Mesenchymal stem cell (in vitro differentiated cells and primary cell): ENCODE measurements around the gene LLCFC1.

Experiments used
- DNase-seq: peaks from one replicate; pipeline ENCODE4 v3.0.0-alpha.2; 2013
- H2AFZ ChIP-seq: one replicate; pipeline ENCODE4 v1.6.1; 2013; ENCODE audit warnings: low read depth, mild to moderate bottlenecking, control low read depth, inconsistent platforms, low read length, moderate library complexity
- H2AK5ac ChIP-seq: 2 replicates; pipeline ENCODE4 v1.6.1; 2013; ENCODE audit warnings: low read length, moderate library complexity, mild to moderate bottlenecking, inconsistent platforms; ENCODE audit not compliant: severe bottlenecking
- H2BK120ac ChIP-seq: one replicate; pipeline ENCODE4 v1.6.1; 2013; ENCODE audit warnings: low read depth, mild to moderate bottlenecking, inconsistent platforms, low read length, moderate library complexity
- H2BK12ac ChIP-seq, 2 experiments: one replicate each; pipeline ENCODE4 v1.6.1; 2013; ENCODE audit warnings: inconsistent platforms in 2 of 2, low read length in 2 of 2, mild to moderate bottlenecking in 2 of 2, moderate library complexity in 2 of 2, control low read depth in 1 of 2
- H2BK15ac ChIP-seq: one replicate; pipeline ENCODE4 v1.6.1; 2013; ENCODE audit warnings: mild to moderate bottlenecking, low read depth, inconsistent platforms; ENCODE audit not compliant: poor library complexity, severe bottlenecking
- H2BK5ac ChIP-seq: 2 replicates; pipeline ENCODE4 v1.6.1; 2013; ENCODE audit warnings: low read depth, mild to moderate bottlenecking, low read length, control low read depth, inconsistent platforms; ENCODE audit not compliant: poor library complexity, severe bottlenecking
- H3K14ac ChIP-seq, 2 experiments: one replicate each; pipeline ENCODE4 v1.6.1; 2013; ENCODE audit warnings: inconsistent platforms in 2 of 2, low read length in 2 of 2, control low read depth in 1 of 2, mild to moderate bottlenecking in 1 of 2, moderate library complexity in 1 of 2
- H3K18ac ChIP-seq, 2 experiments: one replicate each; pipeline ENCODE4 v1.6.1; 2013; ENCODE audit warnings: inconsistent platforms in 2 of 2, low read length in 2 of 2, control low read depth in 1 of 2, low read depth in 1 of 2, mild to moderate bottlenecking in 1 of 2
- H3K23ac ChIP-seq, 2 experiments: one replicate each; pipeline ENCODE4 v1.6.1; 2013; ENCODE audit warnings: inconsistent platforms in 2 of 2, low read length in 2 of 2, mild to moderate bottlenecking in 2 of 2, moderate library complexity in 2 of 2, control low read depth in 1 of 2
- H3K27ac ChIP-seq: 2 replicates; pipeline ENCODE4 v1.5.1; 2013; ENCODE audit warnings: mild to moderate bottlenecking, moderate library complexity, low read length, control low read depth, inconsistent platforms; ENCODE audit not compliant: poor library complexity, severe bottlenecking
- H3K27me3 ChIP-seq, 2 experiments: 2 replicates each; pipeline versions ENCODE4 v1.6.1 to v1.7.0; 2013; ENCODE audit warnings: low read length in 2 of 2, mild to moderate bottlenecking in 2 of 2, moderate library complexity in 2 of 2, control low read depth in 1 of 2, inconsistent platforms in 1 of 2; ENCODE audit not compliant: control insufficient read depth in 1 of 2, insufficient read depth in 1 of 2
- H3K36me3 ChIP-seq, 2 experiments: 2 replicates each; pipeline versions ENCODE4 v1.6.1 to v1.7.0; 2013; ENCODE audit warnings: low read length in 2 of 2, control low read depth in 1 of 2, inconsistent platforms in 1 of 2, low read depth in 1 of 2, mild to moderate bottlenecking in 1 of 2; ENCODE audit not compliant: insufficient read depth in 2 of 2, control insufficient read depth in 1 of 2
- H3K4ac ChIP-seq, 2 experiments: one replicate each; pipeline ENCODE4 v1.6.1; 2013; ENCODE audit warnings: inconsistent platforms in 2 of 2, low read length in 2 of 2, mild to moderate bottlenecking in 2 of 2, moderate library complexity in 2 of 2, control low read depth in 1 of 2, low read depth in 1 of 2
- H3K4me1 ChIP-seq: 2 replicates; pipeline ENCODE4 v1.6.1; 2013; ENCODE audit warnings: low read depth, low read length, control low read depth; ENCODE audit not compliant: control insufficient read depth, insufficient read depth
- H3K4me2 ChIP-seq: 2 replicates; pipeline ENCODE4 v1.6.1; 2013; ENCODE audit warnings: low read length, mild to moderate bottlenecking, inconsistent platforms; ENCODE audit not compliant: poor library complexity, severe bottlenecking
- H3K4me3 ChIP-seq, 2 experiments: 2 replicates each; pipeline versions ENCODE4 v1.5.1 to v1.7.0; 2013; ENCODE audit warnings: low read length in 2 of 2, mild to moderate bottlenecking in 2 of 2, control low read depth in 1 of 2, low read depth in 1 of 2; ENCODE audit not compliant: insufficient read depth in 1 of 2
- H3K79me1 ChIP-seq: replicated peaks from 2 replicates; pipeline ENCODE4 v1.6.1; 2013; ENCODE audit warnings: mild to moderate bottlenecking, control low read depth, low read length, inconsistent platforms; ENCODE audit not compliant: poor library complexity, severe bottlenecking
- H3K9ac ChIP-seq: 2 replicates; pipeline ENCODE4 v1.7.0; 2013; ENCODE audit warnings: mild to moderate bottlenecking, low read length, moderate library complexity
- H3K9me3 ChIP-seq: 2 replicates; pipeline ENCODE4 v1.7.0; 2013; ENCODE audit warnings: mild to moderate bottlenecking, low read length; ENCODE audit not compliant: control insufficient read depth
- H4K8ac ChIP-seq: one replicate; pipeline ENCODE4 v1.6.1; 2013; ENCODE audit warnings: inconsistent platforms, mild to moderate bottlenecking, low read length, moderate library complexity
- H4K91ac ChIP-seq: one replicate; pipeline ENCODE4 v1.6.1; 2013; ENCODE audit warnings: mild to moderate bottlenecking, low read length, inconsistent platforms
- WGBS: methylation state at CpG from one replicate; pipeline ENCODE4 v1.1.7; 2013; ENCODE audit warnings: mixed read lengths; 5-methylcytosine and 5-hydroxymethylcytosine counted together

The LLCFC1 gene

GRCh38 chr7:142923391-142923790 is 15.9 kb upstream of the LLCFC1 start:
- Histone ChIP-seq H2AFZ (no peak overlapping the region), H3K4me1 (no peaks in the 10 kb centered on the region), H3K27me3 (peaks cover 0 to 9% of the 10 kb centered on the region in 2 experiments), H3K23ac (no peak overlapping the region), H2AK5ac (no peak overlapping the region), H3K4ac (no peak overlapping the region), H3K27ac (no peak overlapping the region), H3K9ac (no peak overlapping the region), H2BK5ac (no peak overlapping the region), H4K91ac (no peak overlapping the region), H3K18ac (no peak overlapping the region), H2BK120ac (no peak overlapping the region), H4K8ac (no peak overlapping the region), H3K9me3 (no peaks in the 10 kb centered on the region), H3K4me3 (no peak overlapping the region), H2BK12ac (no peak overlapping the region), H2BK15ac (no peak overlapping the region), H3K4me2 (no peak overlapping the region), H3K14ac (no peak overlapping the region), H3K36me3 (no peaks in the 10 kb centered on the region), H3K79me1 (no peaks in the 10 kb centered on the region)
- WGBS: 0% methylated on average over 1 of the region's 2 CpGs
- DNase-seq: no peak

- peaks cover 0 to 11% of the 10 kb centered on the region in 2 experiments for H3K27me3 ChIP-seq
- no peak overlapping the region for H2BK5ac ChIP-seq
- no peak for DNase-seq
- H3K36me3 ChIP-seq: no peaks in the 10 kb centered on the region
- H3K18ac ChIP-seq: no peak overlapping the region
- no peak overlapping the region for H3K14ac ChIP-seq
- H3K23ac ChIP-seq: no peak overlapping the region
- H3K27ac ChIP-seq: no peak overlapping the region
- H2BK120ac ChIP-seq: no peak overlapping the region
- H2BK15ac ChIP-seq: no peak overlapping the region
- no peak overlapping the region for H2AK5ac ChIP-seq
- no peak overlapping the region for H2AFZ ChIP-seq
- no peak overlapping the region for H3K4me2 ChIP-seq
- H3K9ac ChIP-seq: no peak overlapping the region
- no peaks in the 10 kb centered on the region for H3K79me1 ChIP-seq
- H3K9me3 ChIP-seq: no peaks in the 10 kb centered on the region
- 57% methylated on average over 11 of the region's 12 CpGs for WGBS
- no peak overlapping the region for H3K4ac ChIP-seq
- no peak overlapping the region for H3K4me3 ChIP-seq
- H4K91ac ChIP-seq: no peak overlapping the region
- no peaks in the 10 kb centered on the region for H3K4me1 ChIP-seq
- H4K8ac ChIP-seq: no peak overlapping the region
- no peak overlapping the region for H2BK12ac ChIP-seq
These were observed 13.9 kb upstream of the LLCFC1 start for GRCh38 chr7:142925413-142925812.

- Histone ChIP-seq H3K9me3 (no peaks in the 10 kb centered on the region), H2BK120ac (no peak overlapping the region), H3K4me2 (no peak overlapping the region), H4K91ac (no peak overlapping the region), H3K4me3 (no peak overlapping the region), H4K8ac (no peak overlapping the region), H3K4ac (no peak overlapping the region), H3K14ac (no peak overlapping the region), H2BK15ac (no peak overlapping the region), H3K9ac (no peak overlapping the region), H3K79me1 (no peaks in the 10 kb centered on the region), H2AK5ac (no peak overlapping the region), H3K4me1 (no peaks in the 10 kb centered on the region), H2BK5ac (no peak overlapping the region), H2AFZ (no peak overlapping the region), H3K27me3 (peaks cover 0 to 14% of the 10 kb centered on the region in 2 experiments), H3K36me3 (no peaks in the 10 kb centered on the region), H3K23ac (no peak overlapping the region), H2BK12ac (no peak overlapping the region), H3K27ac (no peak overlapping the region), H3K18ac (no peak overlapping the region)
- WGBS: 58% methylated on average over 5 of the region's 7 CpGs
- DNase-seq: no peak
These were observed 12.1 kb upstream of the LLCFC1 start for GRCh38 chr7:142927085-142927745.

GRCh38 chr7:142927949-142928348 is 11.3 kb upstream of the LLCFC1 start:
- H3K18ac ChIP-seq: no peak overlapping the region
- H2BK120ac ChIP-seq: no peak overlapping the region
- H2BK15ac ChIP-seq: no peak overlapping the region
- no peak overlapping the region for H2AFZ ChIP-seq
- no peak overlapping the region for H3K4me3 ChIP-seq
- H3K79me1 ChIP-seq: no peaks in the 10 kb centered on the region
- H3K23ac ChIP-seq: no peak overlapping the region
- no peak overlapping the region for H3K27ac ChIP-seq
- H2AK5ac ChIP-seq: no peak overlapping the region
- no peaks in the 10 kb centered on the region for H3K36me3 ChIP-seq
- no peak overlapping the region for H3K14ac ChIP-seq
- H4K8ac ChIP-seq: no peak overlapping the region
- DNase-seq: no peak
- H3K4me1 ChIP-seq: no peaks in the 10 kb centered on the region
- no peak overlapping the region for H3K4ac ChIP-seq
- peaks cover 0 to 17% of the 10 kb centered on the region in 2 experiments for H3K27me3 ChIP-seq
- H3K9ac ChIP-seq: no peak overlapping the region
- 52% methylated on average over 8 of the region's 8 CpGs for WGBS
- H3K9me3 ChIP-seq: no peaks in the 10 kb centered on the region
- no peak overlapping the region for H3K4me2 ChIP-seq
- no peak overlapping the region for H2BK5ac ChIP-seq
- H2BK12ac ChIP-seq: no peak overlapping the region
- no peak overlapping the region for H4K91ac ChIP-seq
